NCI-H2107 (cell line): ENCODE measurements around the gene SLC38A10.

Source experiments
- DNase-seq: peaks from one replicate; lab custom pipeline; 2025; lab: John Stamatoyannopoulos, UW

The SLC38A10 gene

GRCh38 chr17:81331527-81332043, 36.5 kb upstream of the SLC38A10 start:
- DNase-seq = no peak

- no peak for DNase-seq
Observed at GRCh38 chr17:81330884-81331245, 35.8 kb upstream of the SLC38A10 start.

GRCh38 chr17:81329927-81330883, 35.1 kb upstream of the SLC38A10 start:
- no peak for DNase-seq

GRCh38 chr17:81328978-81329926, 34.1 kb upstream of the SLC38A10 start:
- DNase-seq = peak; percentile 64

- no peak for DNase-seq
Observed at GRCh38 chr17:81328489-81328888, 33.4 kb upstream of the SLC38A10 start.

- DNase-seq = no peak
Observed at GRCh38 chr17:81325714-81326358, 30.7 kb upstream of the SLC38A10 start.

- DNase-seq = no peak
Observed at GRCh38 chr17:81324851-81325713, 30.0 kb upstream of the SLC38A10 start.

- no peak for DNase-seq
Observed at GRCh38 chr17:81324177-81324850, 29.2 kb upstream of the SLC38A10 start.

- no peak for DNase-seq
Observed at GRCh38 chr17:81323411-81323868, 28.3 kb upstream of the SLC38A10 start.

- no peak for DNase-seq
Observed at GRCh38 chr17:81323083-81323369, 27.9 kb upstream of the SLC38A10 start.

- DNase-seq = no peak
Observed at GRCh38 chr17:81322271-81323082, 27.4 kb upstream of the SLC38A10 start.

GRCh38 chr17:81317961-81318605, 23.0 kb upstream of the SLC38A10 start:
- DNase-seq = no peak

- no peak for DNase-seq
Observed at GRCh38 chr17:81317530-81317821, 22.4 kb upstream of the SLC38A10 start.

GRCh38 chr17:81315885-81316391, 20.8 kb upstream of the SLC38A10 start:
- no peak for DNase-seq

- DNase-seq = no peak
Observed at GRCh38 chr17:81315129-81315884, 20.2 kb upstream of the SLC38A10 start.

GRCh38 chr17:81314398-81315081, 19.4 kb upstream of the SLC38A10 start:
- DNase-seq = no peak

GRCh38 chr17:81313776-81314397, 18.8 kb upstream of the SLC38A10 start:
- DNase-seq = no peak
